Ishikawa (cell line): Measurements from ENCODE around the gene NR2F1-AS1.

Experiments used
- CEBPB ChIP-seq: IDR thresholded peaks from 2 replicates; pipeline ENCODE4 v1.6.1; 2012
- FOXM1 ChIP-seq: IDR thresholded peaks from 2 replicates; pipeline ENCODE4 v1.6.1; 2012; ENCODE audit warnings: low read depth, borderline replicate concordance
- MAX ChIP-seq: IDR thresholded peaks from 2 replicates; pipeline ENCODE4 v1.6.1; 2012
- REST ChIP-seq: IDR thresholded peaks from 2 replicates; pipeline ENCODE4 v1.6.1; 2012; ENCODE audit warnings: low read depth, mild to moderate bottlenecking
- TAF1 ChIP-seq: IDR thresholded peaks from 2 replicates; pipeline ENCODE4 v1.6.1; 2012; ENCODE audit warnings: low read depth, mild to moderate bottlenecking
- YY1 ChIP-seq: IDR thresholded peaks from 2 replicates; pipeline ENCODE4 v1.6.1; 2012; ENCODE audit warnings: low read depth

GRCh38 chr5:93436083-93436482 is 144.9 kb downstream of the NR2F1-AS1 start:
- TF ChIP-seq TAF1 (no peak), REST (no peak), CEBPB (no peak), YY1 (no peak), FOXM1 (no peak), MAX (no peak)
